OCI-LY3 (cell line): ENCODE measurements around the gene GRIN3A.

Experiments used
- H2AFZ ChIP-seq: fragments of 200-600, 300-600 bp; shearing (Covaris generic); 2 replicates; pipeline ENCODE4 v1.6.0; 2014; ENCODE audit warnings: antibody characterized with exemption, low read depth, low read length
- H3K27ac ChIP-seq: fragments of 200-600, 300-600 bp; sonication (generic); 2 replicates; pipeline ENCODE4 v1.5.1; 2014; ENCODE audit warnings: mild to moderate bottlenecking, low read length, moderate library complexity, mixed read lengths
- H3K27me3 ChIP-seq: fragments of 200-600, 300-600 bp; sonication (generic); 2 replicates; pipeline ENCODE4 v1.6.1; 2014; ENCODE audit warnings: low read depth, low read length, mixed read lengths
- H3K36me3 ChIP-seq: fragments of 200-600, 300-600 bp; sonication (generic); replicated peaks from 2 replicates; pipeline ENCODE3; 2014; ENCODE audit warnings: low read depth, low read length, mixed read lengths
- H3K4me1 ChIP-seq: fragments of 300-600, 200-600 bp; sonication (generic); 2 replicates; pipeline ENCODE4 v1.6.1; 2014; ENCODE audit warnings: low read length, mixed read lengths
- H3K4me2 ChIP-seq: fragments of 200-600, 300-600 bp; sonication (generic); 2 replicates; pipeline ENCODE4 v1.6.1; 2014; ENCODE audit warnings: low read length, mixed read lengths
- H3K4me3 ChIP-seq: fragments of 300-600, 200-600 bp; sonication (generic); 2 replicates; pipeline ENCODE4 v1.5.1; 2014; ENCODE audit warnings: antibody characterized with exemption, mild to moderate bottlenecking, low read length, moderate library complexity
- H3K79me2 ChIP-seq: fragments of 300-600, 200-600 bp; shearing (Covaris generic); 2 replicates; pipeline ENCODE4 v1.6.1; 2014; ENCODE audit warnings: mild to moderate bottlenecking, low read length, mixed read lengths
- H3K9ac ChIP-seq: fragments of 300-600, 200-600 bp; shearing (Covaris generic); 2 replicates; pipeline ENCODE4 v1.6.0; 2014; ENCODE audit warnings: mild to moderate bottlenecking, low read length, moderate library complexity
- H3K9me3 ChIP-seq: fragments of 200-600, 300-600 bp; shearing (Covaris generic); 2 replicates; pipeline ENCODE4 v1.6.1; 2014; ENCODE audit warnings: low read length, mixed read lengths; ENCODE audit not compliant: insufficient read depth
- H4K20me1 ChIP-seq: fragments of 200-600, 300-600 bp; sonication (generic); 2 replicates; pipeline ENCODE4 v1.6.1; 2016; ENCODE audit warnings: low read length, mixed read lengths; ENCODE audit not compliant: insufficient read depth
- EZH2phosphoT487 ChIP-seq: fragments of 200-600 bp; shearing (Covaris generic); IDR thresholded peaks from 2 replicates; pipeline ENCODE4 v1.6.1; 2018; ENCODE audit warnings: antibody characterized with exemption, mixed run types, low read depth
- TF ChIP-seq, protein P1 (sequence below): fragments of 200-600, 300-600 bp; sonication (generic); IDR thresholded peaks from 2 replicates; pipeline ENCODE4 v1.5.1; 2014; ENCODE audit warnings: antibody characterized with exemption, low read length, low read depth

GRIN3A gene

DNA sequence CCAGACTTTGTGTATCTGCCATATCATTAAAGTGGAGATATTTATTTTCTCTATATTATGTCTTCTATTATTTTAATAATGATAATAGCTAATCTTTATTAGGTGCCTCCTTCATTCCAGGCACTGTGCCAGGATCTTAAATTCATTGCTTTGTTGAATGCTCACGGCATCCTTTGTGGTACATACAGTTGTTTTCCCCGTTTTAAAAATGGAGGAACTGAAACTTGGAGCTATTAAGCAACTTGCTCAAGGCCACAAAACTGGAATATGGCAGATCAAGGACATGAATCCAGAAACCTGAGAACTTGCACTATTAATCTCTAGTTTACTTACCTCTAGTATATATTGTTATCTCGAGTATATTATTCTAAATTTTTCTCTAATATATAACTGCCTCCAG is 102.2 kb downstream of the GRIN3A start:
- H3K4me1 ChIP-seq, result no peaks in the 10 kb centered on the region
- H3K4me3 ChIP-seq, result no peak overlapping the region
- TF ChIP-seq, protein P1, sequence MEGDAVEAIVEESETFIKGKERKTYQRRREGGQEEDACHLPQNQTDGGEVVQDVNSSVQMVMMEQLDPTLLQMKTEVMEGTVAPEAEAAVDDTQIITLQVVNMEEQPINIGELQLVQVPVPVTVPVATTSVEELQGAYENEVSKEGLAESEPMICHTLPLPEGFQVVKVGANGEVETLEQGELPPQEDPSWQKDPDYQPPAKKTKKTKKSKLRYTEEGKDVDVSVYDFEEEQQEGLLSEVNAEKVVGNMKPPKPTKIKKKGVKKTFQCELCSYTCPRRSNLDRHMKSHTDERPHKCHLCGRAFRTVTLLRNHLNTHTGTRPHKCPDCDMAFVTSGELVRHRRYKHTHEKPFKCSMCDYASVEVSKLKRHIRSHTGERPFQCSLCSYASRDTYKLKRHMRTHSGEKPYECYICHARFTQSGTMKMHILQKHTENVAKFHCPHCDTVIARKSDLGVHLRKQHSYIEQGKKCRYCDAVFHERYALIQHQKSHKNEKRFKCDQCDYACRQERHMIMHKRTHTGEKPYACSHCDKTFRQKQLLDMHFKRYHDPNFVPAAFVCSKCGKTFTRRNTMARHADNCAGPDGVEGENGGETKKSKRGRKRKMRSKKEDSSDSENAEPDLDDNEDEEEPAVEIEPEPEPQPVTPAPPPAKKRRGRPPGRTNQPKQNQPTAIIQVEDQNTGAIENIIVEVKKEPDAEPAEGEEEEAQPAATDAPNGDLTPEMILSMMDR, result no peak
- no peak for TF ChIP-seq EZH2phosphoT487
- H4K20me1 ChIP-seq, result no peaks in the 10 kb centered on the region
- no peaks in the 10 kb centered on the region for H3K79me2 ChIP-seq
- H3K36me3 ChIP-seq, result no peaks in the 10 kb centered on the region
- no peaks in the 10 kb centered on the region for H3K27me3 ChIP-seq
- no peak overlapping the region for H3K9ac ChIP-seq
- no peak overlapping the region for H3K4me2 ChIP-seq
- H3K27ac ChIP-seq, result no peak overlapping the region
- no peak overlapping the region for H2AFZ ChIP-seq
- no peaks in the 10 kb centered on the region for H3K9me3 ChIP-seq

DNA sequence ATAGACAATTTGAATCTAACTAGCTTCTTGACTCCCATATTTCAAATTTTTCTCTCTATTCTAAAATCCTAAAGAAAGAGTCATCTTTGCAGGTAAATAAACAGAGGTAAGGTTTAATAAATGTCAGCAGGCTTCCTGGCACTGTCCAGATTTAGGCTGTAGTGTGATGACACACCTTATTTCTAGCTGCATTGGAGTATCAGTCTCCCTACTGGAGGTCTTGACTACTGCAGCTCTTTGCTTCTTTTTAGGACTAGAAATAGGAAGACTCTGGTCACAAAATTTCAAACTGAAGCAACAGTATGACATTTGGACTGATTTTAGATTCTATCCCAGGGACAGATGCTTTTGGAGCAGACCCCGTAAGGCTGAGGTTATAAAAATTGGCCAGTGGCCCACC is 103.0 kb downstream of the GRIN3A start:
- Histone ChIP-seq H2AFZ (no peak overlapping the region), H3K36me3 (no peaks in the 10 kb centered on the region), H3K9me3 (no peaks in the 10 kb centered on the region), H3K4me2 (no peak overlapping the region), H3K9ac (no peak overlapping the region), H3K27ac (no peak overlapping the region), H3K4me3 (no peak overlapping the region), H3K27me3 (no peaks in the 10 kb centered on the region), H3K4me1 (no peaks in the 10 kb centered on the region), H3K79me2 (no peaks in the 10 kb centered on the region), H4K20me1 (no peaks in the 10 kb centered on the region)
- TF ChIP-seq, protein P1, result no peak
- no peak for TF ChIP-seq EZH2phosphoT487

DNA sequence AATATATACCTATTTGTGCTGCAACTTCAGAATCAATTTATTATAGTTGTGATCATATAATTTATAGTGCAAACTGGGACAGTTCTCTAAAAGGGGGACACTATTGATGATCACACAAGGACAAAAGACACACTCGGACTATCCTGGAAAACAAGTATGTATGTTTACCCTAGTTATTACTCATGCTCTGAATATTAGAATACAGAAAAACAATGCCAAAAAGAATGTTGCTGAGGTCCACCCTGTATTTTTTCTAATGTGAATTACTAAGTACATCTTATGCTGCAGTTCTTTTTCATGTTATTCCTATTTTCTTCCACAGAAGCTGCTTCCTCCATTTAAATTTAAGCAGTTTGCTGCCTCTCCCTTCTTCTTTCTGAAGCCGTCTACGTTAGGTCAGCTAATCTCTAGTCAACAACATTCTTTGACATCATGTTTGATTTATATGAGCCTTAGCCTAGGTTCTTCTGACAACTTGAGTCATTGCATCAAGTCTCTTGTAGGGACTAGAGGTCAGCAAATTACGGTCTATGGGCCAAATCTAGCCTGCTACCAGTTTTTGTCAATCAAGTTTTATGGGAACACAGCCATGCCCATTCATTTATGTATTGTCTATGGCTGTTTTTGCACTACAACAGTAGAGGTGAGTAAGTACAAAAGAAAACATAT is 103.6 kb downstream of the GRIN3A start:
- Histone ChIP-seq H3K79me2 (no peaks in the 10 kb centered on the region), H4K20me1 (no peaks in the 10 kb centered on the region), H3K27me3 (no peaks in the 10 kb centered on the region), H3K9me3 (no peaks in the 10 kb centered on the region), H3K4me3 (no peak overlapping the region), H3K4me1 (no peaks in the 10 kb centered on the region), H3K27ac (no peak overlapping the region), H3K36me3 (no peaks in the 10 kb centered on the region), H3K9ac (no peak overlapping the region), H3K4me2 (no peak overlapping the region), H2AFZ (no peak overlapping the region)
- no peak for TF ChIP-seq EZH2phosphoT487
- TF ChIP-seq, protein P1, result no peak

DNA sequence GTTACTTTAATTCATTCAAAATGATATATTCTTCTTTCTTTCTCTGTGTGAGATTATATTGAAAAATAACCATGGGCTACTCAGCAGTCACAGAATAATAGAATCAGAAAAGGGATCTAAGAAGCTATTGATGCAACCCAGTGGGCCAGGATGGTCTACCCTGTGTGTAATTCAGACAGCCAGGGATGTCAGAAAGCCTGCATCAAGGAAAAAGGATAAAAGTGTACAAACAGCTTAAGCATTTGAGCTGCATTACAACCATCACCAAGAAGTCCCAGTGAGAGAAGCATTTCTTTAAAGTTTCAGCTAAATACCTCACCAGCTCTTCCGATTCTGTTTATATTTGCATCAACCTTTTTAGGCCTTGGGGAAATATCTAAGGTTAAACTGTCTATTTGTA is 105.8 kb downstream of the GRIN3A start:
- Histone ChIP-seq H3K4me2 (no peak overlapping the region), H3K27ac (no peak overlapping the region), H3K9ac (no peak overlapping the region), H3K36me3 (no peaks in the 10 kb centered on the region), H3K9me3 (no peaks in the 10 kb centered on the region), H4K20me1 (no peaks in the 10 kb centered on the region), H3K27me3 (no peaks in the 10 kb centered on the region), H3K4me3 (no peak overlapping the region), H3K4me1 (no peaks in the 10 kb centered on the region), H3K79me2 (no peaks in the 10 kb centered on the region), H2AFZ (no peak overlapping the region)
- no peak for TF ChIP-seq EZH2phosphoT487
- TF ChIP-seq, protein P1, result no peak
